Activated T-cell treated with anti-CD3 and anti-CD28 coated beads, Interleukin-2, amount 50 U/mL, for 48 hours (primary cell): ENCODE results near the gene ADAM12.

ENCODE experiments used
- DNase-seq, 2 experiments: peaks; one replicate each; pipeline ENCODE4 v3.0.0-alpha.2; 2020

ADAM12 gene

GRCh38 chr10:126102636-126103035 lies 285.6 kb downstream of the ADAM12 start:
- no peak for DNase-seq

GRCh38 chr10:126101736-126102135 lies 286.5 kb downstream of the ADAM12 start:
- no peak for DNase-seq

- no peak for DNase-seq
These were observed 287.0 kb downstream of the ADAM12 start for GRCh38 chr10:126101325-126101724.

GRCh38 chr10:126099366-126099765 lies 288.9 kb downstream of the ADAM12 start:
- no peak for DNase-seq

GRCh38 chr10:126098226-126098581 lies 290.1 kb downstream of the ADAM12 start:
- no peak for DNase-seq

GRCh38 chr10:126097558-126098225 lies 290.6 kb downstream of the ADAM12 start:
- no peak for DNase-seq

- no peak for DNase-seq
These were observed 293.7 kb downstream of the ADAM12 start for GRCh38 chr10:126094537-126094936.

- no peak for DNase-seq
These were observed 295.7 kb downstream of the ADAM12 start for GRCh38 chr10:126092366-126093215.

GRCh38 chr10:126090911-126091728 lies 297.2 kb downstream of the ADAM12 start:
- no peak for DNase-seq

- DNase-seq = no peak
These were observed 297.8 kb downstream of the ADAM12 start for GRCh38 chr10:126090443-126090842.

GRCh38 chr10:126087796-126088505 lies 300.3 kb downstream of the ADAM12 start:
- DNase-seq = no peak

- DNase-seq = no peak
These were observed 301.1 kb downstream of the ADAM12 start for GRCh38 chr10:126087153-126087680.

- no peak for DNase-seq
These were observed 302.5 kb downstream of the ADAM12 start for GRCh38 chr10:126085806-126086205.

GRCh38 chr10:126084369-126084768 lies 303.9 kb downstream of the ADAM12 start:
- no peak for DNase-seq

GRCh38 chr10:126083009-126083408 lies 305.3 kb downstream of the ADAM12 start:
- DNase-seq = no peak

- no peak for DNase-seq
These were observed 306.3 kb downstream of the ADAM12 start for GRCh38 chr10:126081841-126082466.

GRCh38 chr10:126080879-126081411 lies 307.3 kb downstream of the ADAM12 start:
- no peak for DNase-seq

- no peak for DNase-seq
These were observed 307.9 kb downstream of the ADAM12 start for GRCh38 chr10:126080291-126080825.

- DNase-seq = no peak
These were observed 313.3 kb downstream of the ADAM12 start for GRCh38 chr10:126075009-126075408.

- DNase-seq = no peak
These were observed 314.0 kb downstream of the ADAM12 start for GRCh38 chr10:126074291-126074690.

GRCh38 chr10:126073606-126074005 lies 314.7 kb downstream of the ADAM12 start:
- DNase-seq = no peak
